H1 (cell line): Measurements from ENCODE around the gene MMP25. TPM values are rescaled to one million over a fixed set of nuclear protein-coding genes. Genes with fewer than 3 reads are reported as not detected.

Source experiments
- CTCF ChIA-PET: fragments of 300-600 bp; sonication (Branson Sonifier 250); formaldehyde crosslinking; loops from one replicate; lab custom pipeline; 2021; ENCODE audit not compliant: partially characterized antibody; lab: Charles Lee
- POLR2A ChIA-PET: fragments of 300-600 bp; sonication (Branson Sonifier 250); formaldehyde crosslinking; loops from one replicate; lab custom pipeline; 2021; ENCODE audit warnings: inconsistent platforms; ENCODE audit not compliant: partially characterized antibody; lab: Charles Lee
- DNase-seq, 2 experiments: peaks; one replicate each; pipeline versions ENCODE4 v3.0.0 to v3.0.0-alpha.2; 2010 to 2022; ENCODE audit warnings: low spot score in 2 of 2, low read depth in 1 of 2, mixed read lengths in 1 of 2
- FAIRE-seq: peaks from 2 replicates; lab custom pipeline; 2011; peaks lifted over from hg19 to GRCh38; lab: Jason Lieb, UNC
- H2AFZ ChIP-seq: 2 replicates; pipeline ENCODE4 v1.8.1; 2012; ENCODE audit warnings: low read length, inconsistent platforms
- H2AK5ac ChIP-seq: 2 replicates; pipeline ENCODE4 v1.6.1; 2013; ENCODE audit warnings: low read depth, low read length
- H2BK120ac ChIP-seq: replicated peaks from 2 replicates; pipeline ENCODE3; 2013; ENCODE audit warnings: low read depth, low read length, inconsistent platforms
- H2BK12ac ChIP-seq: 2 replicates; pipeline ENCODE4 v1.6.1; 2013; ENCODE audit warnings: low read depth, low read length
- H2BK15ac ChIP-seq: 2 replicates; pipeline ENCODE4 v1.6.1; 2013; ENCODE audit warnings: low read length
- H2BK20ac ChIP-seq: 2 replicates; pipeline ENCODE4 v1.6.1; 2013; ENCODE audit warnings: low read length
- H2BK5ac ChIP-seq: 2 replicates; pipeline ENCODE4 v1.6.1; 2013; ENCODE audit warnings: low read depth, low read length
- H3K14ac ChIP-seq: 2 replicates; pipeline ENCODE4 v1.6.1; 2013; ENCODE audit warnings: inconsistent platforms; ENCODE audit not compliant: insufficient read length
- H3K18ac ChIP-seq: 2 replicates; pipeline ENCODE4 v1.6.1; 2013; ENCODE audit warnings: low read length; ENCODE audit errors: extremely low read depth
- H3K23ac ChIP-seq: 2 replicates; pipeline ENCODE4 v1.6.1; 2013; ENCODE audit warnings: inconsistent platforms; ENCODE audit not compliant: insufficient read length
- H3K23me2 ChIP-seq: 2 replicates; pipeline ENCODE4 v1.6.1; 2013; ENCODE audit warnings: low read depth, low read length
- H3K27ac ChIP-seq: 2 replicates; pipeline ENCODE4 v1.6.1; 2011; ENCODE audit warnings: low read depth, low read length, inconsistent platforms
- H3K27me3 ChIP-seq, 4 experiments: replicated peaks in 1 of 4; 1 replicate in 1 of 4; 2 replicates in 3 of 4; pipeline versions ENCODE4 v1.6.1 to v1.8.1; 2011 to 2013; ENCODE audit warnings: low read length in 3 of 4, mild to moderate bottlenecking in 3 of 4, inconsistent platforms in 2 of 4, mixed read lengths in 2 of 4, moderate library complexity in 1 of 4; ENCODE audit not compliant: control insufficient read depth in 3 of 4, insufficient read depth in 3 of 4; ENCODE audit errors: extremely low read depth in 1 of 4
- H3K36me3 ChIP-seq, 4 experiments: 2 replicates each; pipeline versions ENCODE4 v1.6.1 to v1.8.1; 2011 to 2013; ENCODE audit warnings: mild to moderate bottlenecking in 4 of 4, low read length in 3 of 4, moderate library complexity in 2 of 4, control low read depth in 1 of 4, inconsistent platforms in 1 of 4; ENCODE audit not compliant: insufficient read depth in 4 of 4, control insufficient read depth in 2 of 4
- H3K4ac ChIP-seq: replicated peaks from 2 replicates; pipeline ENCODE3; 2013; ENCODE audit warnings: low read length, low read depth, mixed read lengths, inconsistent platforms; ENCODE audit not compliant: insufficient read length
- H3K4me1 ChIP-seq, 4 experiments: replicated peaks in 1 of 4; 1 replicate in 1 of 4; 2 replicates in 3 of 4; pipeline versions ENCODE4 v1.6.1 to v1.8.1; 2011 to 2013; ENCODE audit warnings: low read length in 3 of 4, inconsistent platforms in 2 of 4, mixed read lengths in 1 of 4; ENCODE audit not compliant: insufficient read depth in 4 of 4, control insufficient read depth in 3 of 4
- H3K4me2 ChIP-seq, 2 experiments: 2 replicates each; pipeline versions ENCODE4 v1.6.1 to v1.8.1; 2011 to 2013; ENCODE audit warnings: low read depth in 2 of 2, low read length in 2 of 2, control low read depth in 1 of 2, inconsistent platforms in 1 of 2, mild to moderate bottlenecking in 1 of 2; ENCODE audit not compliant: insufficient read depth in 1 of 2
- H3K4me3 ChIP-seq, 4 experiments: fragments of 200-600, 300-600 bp in 1 of 4; sonication (generic), shearing (Covaris generic), sonication (Bioruptor Twin) in 1 of 4; 2 replicates each; pipeline versions ENCODE4 v1.5.1 to v1.8.1; 2011 to 2016; ENCODE audit warnings: low read length in 4 of 4, low read depth in 3 of 4, control low read depth in 2 of 4, inconsistent platforms in 2 of 4, mild to moderate bottlenecking in 2 of 4, mixed read lengths in 1 of 4, moderate library complexity in 1 of 4; ENCODE audit not compliant: insufficient read depth in 2 of 4; ENCODE audit errors: extremely low read depth in 1 of 4
- H3K56ac ChIP-seq: replicated peaks from 2 replicates; pipeline ENCODE3; 2013; ENCODE audit warnings: low read depth, mild to moderate bottlenecking, mixed read lengths, low read length, inconsistent platforms; ENCODE audit not compliant: insufficient read length
- H3K79me1 ChIP-seq: 2 replicates; pipeline ENCODE4 v1.6.1; 2013; ENCODE audit warnings: low read depth, low read length, control low read depth
- H3K79me2 ChIP-seq, 2 experiments: 2 replicates each; pipeline versions ENCODE4 v1.6.1 to v1.8.1; 2012 to 2013; ENCODE audit warnings: low read length in 2 of 2, mild to moderate bottlenecking in 2 of 2, inconsistent platforms in 1 of 2; ENCODE audit not compliant: insufficient read depth in 2 of 2, control insufficient read depth in 1 of 2
- H3K9ac ChIP-seq, 4 experiments: replicated peaks in 1 of 4; 1 replicate in 1 of 4; 2 replicates in 3 of 4; pipeline versions ENCODE4 v1.6.1 to v1.8.1; 2011 to 2013; ENCODE audit warnings: low read depth in 3 of 4, low read length in 3 of 4, control low read depth in 2 of 4, mild to moderate bottlenecking in 2 of 4, moderate library complexity in 2 of 4, inconsistent platforms in 1 of 4; ENCODE audit errors: extremely low read depth in 1 of 4
- H3K9me3 ChIP-seq, 2 experiments: 2 replicates each; pipeline versions ENCODE4 v1.6.1 to v1.8.1; 2012 to 2013; ENCODE audit warnings: mild to moderate bottlenecking in 2 of 2, moderate library complexity in 2 of 2, control low read depth in 1 of 2, inconsistent platforms in 1 of 2, low read depth in 1 of 2, low read length in 1 of 2, mixed read lengths in 1 of 2; ENCODE audit not compliant: insufficient read depth in 2 of 2
- H4K20me1 ChIP-seq, 2 experiments: replicated peaks in 1 of 2; 2 replicates each; pipeline versions ENCODE3 to v1.8.1; 2011 to 2013; ENCODE audit warnings: inconsistent platforms in 2 of 2, low read length in 2 of 2, mild to moderate bottlenecking in 1 of 2; ENCODE audit not compliant: insufficient read depth in 2 of 2, control insufficient read depth in 1 of 2
- H4K5ac ChIP-seq: 2 replicates; pipeline ENCODE4 v1.6.1; 2013; ENCODE audit warnings: low read length, low read depth, mixed read lengths, inconsistent platforms; ENCODE audit not compliant: insufficient read length
- H4K8ac ChIP-seq: 2 replicates; pipeline ENCODE4 v1.8.0; 2013; ENCODE audit warnings: mild to moderate bottlenecking, moderate library complexity, low read length, inconsistent platforms; ENCODE audit not compliant: insufficient read depth; ENCODE audit errors: extremely low read depth
- H4K91ac ChIP-seq: replicated peaks from 2 replicates; pipeline ENCODE3; 2013; ENCODE audit warnings: low read length, mixed read lengths, inconsistent platforms; ENCODE audit not compliant: insufficient read length
- BCL11A ChIP-seq, 2 experiments: IDR thresholded peaks; one replicate each; pipeline ENCODE4 v1.6.1; 2011; ENCODE audit warnings: low read depth in 2 of 2, low read length in 2 of 2, mild to moderate bottlenecking in 2 of 2
- EGR1 ChIP-seq: IDR thresholded peaks from 2 replicates; pipeline ENCODE4 v1.6.1; 2011; ENCODE audit warnings: low read depth, low read length, borderline replicate concordance
- EZH2 ChIP-seq: fragments of 200-600 bp; sonication (generic); IDR thresholded peaks from 2 replicates; pipeline ENCODE4 v1.7.1; 2012; ENCODE audit warnings: low read depth, mild to moderate bottlenecking, moderate library complexity, low read length, inconsistent platforms; ENCODE audit not compliant: severe bottlenecking
- HDAC2 ChIP-seq, 2 experiments: fragments of 300-600 bp in 1 of 2; sonication (generic) in 1 of 2; IDR thresholded peaks; 2 replicates each; pipeline ENCODE4 v1.6.1; 2011 to 2012; ENCODE audit warnings: low read depth in 2 of 2, low read length in 2 of 2, mild to moderate bottlenecking in 2 of 2, moderate library complexity in 2 of 2, borderline replicate concordance in 1 of 2, inconsistent platforms in 1 of 2
- POLR2AphosphoS5 ChIP-seq: IDR thresholded peaks from 2 replicates; pipeline ENCODE4 v1.6.1; 2011; ENCODE audit warnings: low read depth, low read length
- RNF2 ChIP-seq: fragments of 200-900, 300-1000 bp; sonication (generic); IDR thresholded peaks from 2 replicates; pipeline ENCODE4 v1.7.1; 2016; ENCODE audit warnings: borderline replicate concordance, low read depth, mild to moderate bottlenecking, antibody characterized with exemption, low read length; ENCODE audit not compliant: poor library complexity, severe bottlenecking; ENCODE audit errors: missing control alignments
- SIRT6 ChIP-seq: IDR thresholded peaks from one replicate; pipeline ENCODE4 v1.7.1; 2012; ENCODE audit warnings: low read length, inconsistent platforms
- SP1 ChIP-seq: IDR thresholded peaks from 2 replicates; pipeline ENCODE4 v1.6.1; 2011; ENCODE audit warnings: low read depth, low read length
- SP2 ChIP-seq: IDR thresholded peaks from 2 replicates; pipeline ENCODE4 v1.6.1; 2012; ENCODE audit warnings: mild to moderate bottlenecking, low read length, inconsistent platforms
- TBP ChIP-seq: IDR thresholded peaks from 2 replicates; pipeline ENCODE4 v1.6.1; 2011; ENCODE audit warnings: low read depth, low read length, improper control_type of control experiment
- WGBS, 2 experiments: shearing (Covaris generic) in 1 of 2; methylation state at CpG; one replicate each; pipeline versions ENCODE4 v1.1.6 to v1.1.7; 2013 to 2015; ENCODE audit warnings: low lambda C conversion rate in 2 of 2, mixed read lengths in 2 of 2, inconsistent platforms in 1 of 2, low coverage in 1 of 2, missing lambda C conversion rate in 1 of 2; ENCODE audit not compliant: insufficient replicate concordance in 2 of 2, insufficient coverage in 1 of 2, insufficient read length in 1 of 2; ENCODE audit errors: extremely low coverage in 1 of 2, missing lambda C conversion rate in 1 of 2; 5-methylcytosine and 5-hydroxymethylcytosine counted together
- polyA plus RNA-seq, 7 experiments: library from polyadenylated mRNA; depleted of rRNA in 3 of 7; stranded (reverse) in 5 of 7; unstranded in 2 of 7; fragments of >200 nt in 5 of 7; fragments of 200-250 nt in 2 of 7; gene quantifications; 1 replicate in 5 of 7; 2 replicates in 1 of 7; 4 replicates in 1 of 7; pipeline versions ENCODE4 v1.2.1 to v1.2.3, GENCODE V29; 2011 to 2013; ENCODE audit warnings: missing spikeins in 2 of 7, mixed read lengths in 2 of 7
- total RNA-seq: library from RNA; stranded (reverse); fragmentation: NEBNext Ultra II Directional; extraction: Animal tissue kit (Norgen Biotek cat#: 25700); gene quantifications from 2 replicates; pipeline ENCODE4 v1.2.1, GENCODE V29; 2021

Gene MMP25
- total and polyA plus RNA-seq, 2 of the 8 experiments (the other 6 are each of a cell fraction or from before 2014, with no cell fraction given): 7.7 to 26.7 TPM

GRCh38 chr16:3008690-3009037, 37.7 kb upstream of the MMP25 start:
- no peak overlapping the region for H3K14ac ChIP-seq
- peaks cover 2 to 8% of the 10 kb centered on the region in 2 experiments for H4K20me1 ChIP-seq
- H2BK5ac ChIP-seq: peak overlapping the region; percentile 97
- H2BK12ac ChIP-seq: peak overlapping the region; percentile 94
- no peak overlapping the region for H2AFZ ChIP-seq
- POLR2A ChIA-PET: interaction anchor here (1.3 to 35.7 kb wide), 15 partner anchors 8 to 90 kb away, joined by 3 to 1808 read pairs (median 13); partner anchors contain the start of genes BICDL2, CLDN6, CLDN9 and HCFC1R1
- peak overlapping the region; percentile 94 for H2AK5ac ChIP-seq
- peaks cover 0 to 3% (median 0%) of the 10 kb centered on the region in 4 experiments; a peak in 1 of 8 replicates for H3K36me3 ChIP-seq
- H3K79me1 ChIP-seq: no peaks in the 10 kb centered on the region; the same call in 1 of the 2 replicates
- CTCF ChIA-PET: interaction anchor here (0.8 to 17.3 kb wide), 3 partner anchors 20 to 121 kb away, joined by 3 to 639 read pairs (median 4); partner anchors contain the start of genes BICDL2, CLDN6, HCFC1R1 and THOC6
- peaks cover 27% of the 10 kb centered on the region for H3K23me2 ChIP-seq
- WGBS, 2 experiments: 8% methylated on average over 4 of the region's 4 CpGs; no CpG with 5 or more reads in 1 of the 2 experiments
- H4K5ac ChIP-seq: peak overlapping the region; percentile 94
- peak overlapping the region; percentile 99 for H4K91ac ChIP-seq
- peak overlapping the region; percentile 84 to 88 for H3K4me2 ChIP-seq
- H3K56ac ChIP-seq: peak overlapping the region; percentile 88
- H3K9ac ChIP-seq: peak overlapping the region in 2 of 4 experiments; percentile 15 to 54; a peak in 4 of 7 replicates
- H3K9me3 ChIP-seq: no peaks in the 10 kb centered on the region
- peak overlapping the region; percentile 0 to 52 (median 39); a peak in 6 of 8 replicates for H3K4me3 ChIP-seq
- DNase-seq (no peak), FAIRE-seq (no peak)
- H2BK120ac ChIP-seq: peak overlapping the region; percentile 96
- peaks cover 20 to 62% (median 53%) of the 10 kb centered on the region in 4 experiments for H3K4me1 ChIP-seq
- H3K18ac ChIP-seq: peak overlapping the region; percentile 100
- H3K27me3 ChIP-seq: no peaks in the 10 kb centered on the region; a peak in 1 of 7 replicates
- peak overlapping the region; percentile 87; the same call in 1 of the 2 replicates for H4K8ac ChIP-seq
- H2BK20ac ChIP-seq: peak overlapping the region; percentile 62; the same call in 1 of the 2 replicates
- H3K23ac ChIP-seq: no peak overlapping the region
- H3K79me2 ChIP-seq: peaks cover 0 to 6% of the 10 kb centered on the region in 2 experiments; a peak in 1 of 4 replicates
- H3K4ac ChIP-seq: peak overlapping the region; percentile 79
- peak overlapping the region; percentile 96 for H3K27ac ChIP-seq
- H2BK15ac ChIP-seq: no peak overlapping the region
- no peak for TF ChIP-seq SP2
- no peak for TF ChIP-seq SIRT6
- no peak; the same call in 1 of the 2 replicates for TF ChIP-seq TBP
- TF ChIP-seq EZH2: no peak
- TF ChIP-seq SP1: no peak
- no peak for TF ChIP-seq BCL11A (IDR thresholded peaks at IDR 0.05; ENCODE audit: low read depth in 2 of 2, low read length in 2 of 2)
- TF ChIP-seq EGR1: no peak
- TF ChIP-seq POLR2AphosphoS5: peak; percentile 9; the same call in 1 of the 2 replicates
- no peak for TF ChIP-seq RNF2
- TF ChIP-seq HDAC2 (IDR thresholded peaks at IDR 0.05; ENCODE audit: borderline replicate concordance in 1 of 2, low read depth in 2 of 2, low read length in 2 of 2): no peak
